HCT116 (cell line): Measurements from ENCODE around the gene ASB12. TPM values are rescaled to one million over a fixed set of nuclear protein-coding genes. Genes with fewer than 3 reads are reported as not detected.
A peak's percentile ranks its signal among the peaks of the same experiment; 100 is the strongest.

Source experiments
- ATAC-seq: fragments of 200-7000 bp; cut with Tn5 transposase; 2 replicates; pipeline ENCODE4 v1.9.1; 2020; ENCODE audit warnings: mild to moderate bottlenecking, moderate library complexity
- Bru-seq: library from RNA; stranded (reverse); fragments of 400-500 nt; gene quantifications from one replicate; lab custom pipeline; 2021; lab: Mats Ljungman, UMichigan
- BruChase-seq, 2 experiments: library from RNA; stranded (reverse); fragments of 400-500 nt; gene quantifications; one replicate each; lab custom pipeline; 2021; lab: Mats Ljungman, UMichigan
- BruUV-seq: library from RNA; stranded (reverse); fragments of 400-500 nt; replicated peaks from 2 replicates; lab custom pipeline; 2021; lab: Mats Ljungman, UMichigan
- CTCF ChIA-PET: fragments of 300-600 bp; sonication (Branson Sonifier 250); formaldehyde crosslinking; loops from one replicate; lab custom pipeline; 2021; ENCODE audit warnings: antibody characterized with exemption; lab: Charles Lee
- POLR2A ChIA-PET: fragments of 300-600, 350-600 bp; sonication (Branson Sonifier 250); formaldehyde crosslinking; loops from one replicate; lab custom pipeline; 2021; ENCODE audit warnings: antibody characterized with exemption; lab: Charles Lee
- RAD21 ChIA-PET, 2 experiments: fragments of 300-600 bp; sonication (Branson Sonifier 250); formaldehyde crosslinking; loops; one replicate each; lab custom pipeline; 2023; ENCODE audit warnings: low total read pairs in 2 of 2; ENCODE audit not compliant: uncharacterized antibody in 2 of 2, unreplicated experiment in 2 of 2, low non-redundant PET in 1 of 2; lab: Charles Lee
- DNase-seq: peaks from one replicate; pipeline ENCODE4 v3.0.0-alpha.2; 2010; ENCODE audit warnings: low read depth, low spot score
- H2AFZ ChIP-seq: fragments of 200-600 bp; shearing (Covaris generic), sonication (generic); 2 replicates; pipeline ENCODE4 v1.6.1; 2017; ENCODE audit warnings: low read depth, mixed run types, mixed read lengths, antibody characterized with exemption, low read length; ENCODE audit not compliant: poor library complexity, severe bottlenecking
- H3K27ac ChIP-seq: 2 replicates; pipeline ENCODE4 v1.5.1; 2012; ENCODE audit warnings: low read depth, low read length
- H3K27me3 ChIP-seq: fragments of 200-600 bp; sonication (generic); 2 replicates; pipeline ENCODE4 v1.6.1; 2016; ENCODE audit warnings: mixed run types, low read length, mixed read lengths; ENCODE audit not compliant: insufficient read depth
- H3K36me3 ChIP-seq, 2 experiments: fragments of 200-500 bp in 1 of 2; fragments of 200-600 bp in 1 of 2; sonication (Bioruptor generic) in 1 of 2; sonication (generic) in 1 of 2; 2 replicates each; pipeline versions ENCODE4 v1.5.1 to v1.6.1; 2014 to 2016; ENCODE audit warnings: low read length in 2 of 2, inconsistent platforms in 1 of 2, mixed read lengths in 1 of 2, mixed run types in 1 of 2; ENCODE audit not compliant: insufficient read depth in 2 of 2, control insufficient read depth in 1 of 2
- H3K4me1 ChIP-seq, 2 experiments: fragments of 200-600 bp in 1 of 2; sonication (generic) in 1 of 2; 2 replicates each; pipeline versions ENCODE4 v1.5.1 to v1.6.1; 2012 to 2017; ENCODE audit warnings: low read length in 2 of 2, inconsistent platforms in 1 of 2, mild to moderate bottlenecking in 1 of 2, mixed read lengths in 1 of 2, mixed run types in 1 of 2, moderate library complexity in 1 of 2; ENCODE audit not compliant: insufficient read depth in 2 of 2, control insufficient read depth in 1 of 2
- H3K4me2 ChIP-seq: fragments of 200-600 bp; sonication (generic); 2 replicates; pipeline ENCODE4 v1.6.1; 2017; ENCODE audit warnings: mixed run types, low read length, mixed read lengths
- H3K4me3 ChIP-seq, 2 experiments: fragments of 200-600 bp in 1 of 2; sonication (generic) in 1 of 2; replicated peaks in 1 of 2; 2 replicates each; pipeline ENCODE4 v1.5.1; 2011 to 2016; ENCODE audit warnings: low read length in 2 of 2, control low read depth in 1 of 2, low read depth in 1 of 2, mild to moderate bottlenecking in 1 of 2, mixed read lengths in 1 of 2, mixed run types in 1 of 2
- H3K79me2 ChIP-seq: fragments of 200-600 bp; sonication (generic); 2 replicates; pipeline ENCODE4 v1.6.1; 2017; ENCODE audit warnings: mild to moderate bottlenecking, mixed run types, low read length, moderate library complexity, mixed read lengths; ENCODE audit not compliant: insufficient read depth
- H3K9ac ChIP-seq: fragments of 200-600 bp; sonication (generic); 2 replicates; pipeline ENCODE4 v1.6.1; 2016; ENCODE audit warnings: low read length, mixed read lengths
- H3K9me2 ChIP-seq: fragments of 200-600 bp; sonication (generic), shearing (Covaris generic); 2 replicates; pipeline ENCODE4 v1.6.1; 2017; ENCODE audit warnings: mixed run types, mild to moderate bottlenecking, moderate library complexity; ENCODE audit not compliant: insufficient read depth
- H3K9me3 ChIP-seq, 2 experiments: fragments of 200-500 bp in 1 of 2; fragments of 200-600 bp in 1 of 2; sonication (Bioruptor generic) in 1 of 2; sonication (generic) in 1 of 2; 2 replicates each; pipeline ENCODE4 v1.6.1; 2014 to 2017; ENCODE audit warnings: low read length in 2 of 2, mixed read lengths in 2 of 2, inconsistent platforms in 1 of 2, low read depth in 1 of 2, mild to moderate bottlenecking in 1 of 2, mixed run types in 1 of 2, moderate library complexity in 1 of 2; ENCODE audit not compliant: control insufficient read depth in 1 of 2, insufficient read depth in 1 of 2
- H4K20me1 ChIP-seq: fragments of 200-600 bp; sonication (generic), shearing (Covaris generic); 2 replicates; pipeline ENCODE4 v1.6.1; 2017; ENCODE audit warnings: mixed run types, mild to moderate bottlenecking, moderate library complexity; ENCODE audit not compliant: insufficient read depth
- CBX3 ChIP-seq: IDR thresholded peaks from 2 replicates; pipeline ENCODE4 v1.6.1; 2012; ENCODE audit warnings: low read depth
- EZH2 ChIP-seq: fragments of 200-600 bp; sonication (generic); IDR thresholded peaks from 2 replicates; pipeline ENCODE4 v1.6.1; 2017; ENCODE audit warnings: antibody characterized with exemption, mixed run types
- EZH2phosphoT487 ChIP-seq: fragments of 200-600 bp; IDR thresholded peaks from 2 replicates; pipeline ENCODE4 v1.6.1; 2018; ENCODE audit warnings: antibody characterized with exemption, borderline replicate concordance
- FOSL1 ChIP-seq: IDR thresholded peaks from 2 replicates; pipeline ENCODE4 v1.6.1; 2012; ENCODE audit warnings: low read depth
- POLR2AphosphoS5 ChIP-seq: IDR thresholded peaks from 2 replicates; pipeline ENCODE4 v1.6.1; 2011; ENCODE audit warnings: mild to moderate bottlenecking, low read depth, low read length, moderate library complexity
- SRF ChIP-seq: IDR thresholded peaks from 2 replicates; pipeline ENCODE4 v1.6.1; 2012; ENCODE audit warnings: low read depth
- TCF7L2 ChIP-seq: IDR thresholded peaks from 2 replicates; pipeline ENCODE4 v1.7.0; 2011; ENCODE audit warnings: borderline replicate concordance, inconsistent platforms; ENCODE audit not compliant: insufficient read depth, insufficient read length; ENCODE audit errors: extremely low read depth
- ZNF274 ChIP-seq: fragments of 200-500 bp; sonication (Bioruptor generic); IDR thresholded peaks from 2 replicates; pipeline ENCODE4 v1.6.1; 2014; ENCODE audit warnings: mild to moderate bottlenecking, low read depth, low read length, inconsistent platforms
- intact Hi-C: fragments of 100-400 bp; cut with micrococcal nuclease; formaldehyde crosslinking; loops from 2 replicates; pipeline ENCODE4 v1.10.0; 2022
- long read RNA-seq: library from polyadenylated mRNA; unstranded; transcript quantifications from one replicate; pipeline ENCODE4 v2.0.0, GENCODE V29; 2021; ENCODE audit not compliant: unreplicated experiment
- polyA plus RNA-seq: library from polyadenylated mRNA; unstranded; fragments of >200 nt; gene quantifications from 2 replicates; pipeline ENCODE4 v1.2.1, GENCODE V29; 2012; ENCODE audit warnings: missing spikeins
- total RNA-seq: library from RNA; stranded (reverse); gene quantifications from one replicate; pipeline ENCODE4 v1.2.1, GENCODE V29; 2021; ENCODE audit not compliant: unreplicated experiment
- TF ChIP-seq, protein P1 (sequence below), 3 experiments: fragments of 200-600 bp in 1 of 3; sonication (generic) in 1 of 3; IDR thresholded peaks in 2 of 3; conservative IDR thresholded peaks in 1 of 3; 2 replicates each; pipeline ENCODE4 v1.5.1; 2012 to 2017; ENCODE audit warnings: low read depth in 2 of 3, low read length in 2 of 3, antibody characterized with exemption in 1 of 3, borderline replicate concordance in 1 of 3, control low read depth in 1 of 3, mild to moderate bottlenecking in 1 of 3, mixed read lengths in 1 of 3, mixed run types in 1 of 3, moderate library complexity in 1 of 3; ENCODE audit not compliant: insufficient read depth in 1 of 3
- TF ChIP-seq, protein P2 (sequence below): IDR thresholded peaks from 2 replicates; pipeline ENCODE4 v1.6.1; 2012
- TF ChIP-seq, protein P3 (sequence below): IDR thresholded peaks from 2 replicates; pipeline ENCODE4 v1.6.1; 2011; ENCODE audit warnings: mild to moderate bottlenecking, low read length, moderate library complexity; ENCODE audit not compliant: insufficient replicate concordance; ENCODE audit errors: extremely low read depth
- TF ChIP-seq, protein P4 (sequence below): IDR thresholded peaks from 2 replicates; pipeline ENCODE4 v1.6.1; 2012

Gene ASB12, protein sequence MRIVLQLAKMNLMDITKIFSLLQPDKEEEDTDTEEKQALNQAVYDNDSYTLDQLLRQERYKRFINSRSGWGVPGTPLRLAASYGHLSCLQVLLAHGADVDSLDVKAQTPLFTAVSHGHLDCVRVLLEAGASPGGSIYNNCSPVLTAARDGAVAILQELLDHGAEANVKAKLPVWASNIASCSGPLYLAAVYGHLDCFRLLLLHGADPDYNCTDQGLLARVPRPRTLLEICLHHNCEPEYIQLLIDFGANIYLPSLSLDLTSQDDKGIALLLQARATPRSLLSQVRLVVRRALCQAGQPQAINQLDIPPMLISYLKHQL
- total RNA-seq, result not detected
- polyA plus RNA-seq, result 0.10 and 0.25 TPM in 2 replicates
- Bru-seq, nascent RNA, result percentile 18 among the genes with signal in this experiment
- percentile 19 among the genes with signal in this experiment for BruChase-seq, experiment 1, labeled RNA remaining after a 6-hour chase
- percentile 19 among the genes with signal in this experiment for BruChase-seq, experiment 2, labeled RNA remaining after a 2-hour chase
- long read RNA-seq, result 0 reads

DNA sequence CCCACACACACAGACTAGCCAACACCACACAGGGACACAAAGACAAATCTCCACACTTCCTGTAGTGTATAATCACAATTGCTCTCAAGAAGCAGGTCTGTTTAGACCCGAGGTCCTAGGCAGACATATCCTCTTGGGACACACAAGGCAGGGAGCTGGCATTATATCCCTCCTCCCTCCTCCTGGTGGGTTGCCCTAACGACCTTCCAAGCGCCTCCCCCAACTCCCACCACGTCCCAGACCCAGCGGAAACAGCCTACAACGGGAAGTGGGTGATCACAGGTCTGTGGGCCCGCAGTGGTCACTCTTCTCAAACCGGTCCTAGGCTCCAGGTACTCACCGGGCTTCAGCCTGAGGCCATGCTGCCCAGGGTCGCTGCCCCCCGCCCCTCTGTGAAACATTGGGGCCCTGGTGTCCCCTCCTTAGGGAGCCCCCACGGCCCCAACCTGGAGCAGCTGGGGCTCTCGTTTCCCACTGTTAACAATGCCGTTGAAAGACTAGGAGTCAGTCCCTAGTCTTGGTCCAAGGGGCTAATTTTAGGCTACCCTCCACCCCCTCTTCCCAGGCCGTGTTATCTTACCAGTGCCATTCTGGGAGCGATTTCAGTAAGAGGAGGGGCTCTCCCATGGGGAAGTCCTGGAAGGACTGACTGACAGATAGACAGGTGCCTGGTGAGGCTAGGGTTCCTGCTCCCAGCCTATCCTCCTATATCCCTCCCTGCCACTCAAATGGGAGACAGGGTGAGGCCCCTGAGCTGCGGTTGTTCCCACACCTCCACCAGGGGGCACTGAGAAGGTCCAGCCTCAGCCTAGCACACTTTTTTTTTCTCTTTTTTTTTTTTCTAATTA, at the start of gene ASB12:
TSS of gene ASB12 (minus strand) at position 485 of the 848 bp plus-strand sequence. CDS start 4,957 bp downstream, outside the sequence.
- no peak within 1 kb of the TSS for H3K4me2 ChIP-seq
- H3K27ac ChIP-seq, result no peak within 1 kb of the TSS
- H3K9me2 ChIP-seq, result no peaks in the 10 kb centered on the region
- H2AFZ ChIP-seq, result no peak within 1 kb of the TSS
- BruUV-seq, result no TSS peak
- H3K4me3 ChIP-seq, result no peak within 1 kb of the TSS
- H3K27me3 ChIP-seq, result no peaks in the 10 kb centered on the region
- H3K9me3 ChIP-seq, result no peaks in the 10 kb centered on the region
- no peaks in the 10 kb centered on the region for H4K20me1 ChIP-seq
- H3K79me2 ChIP-seq, result no peaks in the 10 kb centered on the region
- no peak for DNase-seq
- POLR2A ChIA-PET, result no interaction called here
- CTCF ChIA-PET, result no interaction called here
- TF ChIP-seq TCF7L2 (no peak), EZH2 (no peak), POLR2AphosphoS5 (no peak), CBX3 (no peak), EZH2phosphoT487 (no peak), FOSL1 (no peak), ZNF274 (no peak), SRF (no peak)
- TF ChIP-seq, protein P1, sequence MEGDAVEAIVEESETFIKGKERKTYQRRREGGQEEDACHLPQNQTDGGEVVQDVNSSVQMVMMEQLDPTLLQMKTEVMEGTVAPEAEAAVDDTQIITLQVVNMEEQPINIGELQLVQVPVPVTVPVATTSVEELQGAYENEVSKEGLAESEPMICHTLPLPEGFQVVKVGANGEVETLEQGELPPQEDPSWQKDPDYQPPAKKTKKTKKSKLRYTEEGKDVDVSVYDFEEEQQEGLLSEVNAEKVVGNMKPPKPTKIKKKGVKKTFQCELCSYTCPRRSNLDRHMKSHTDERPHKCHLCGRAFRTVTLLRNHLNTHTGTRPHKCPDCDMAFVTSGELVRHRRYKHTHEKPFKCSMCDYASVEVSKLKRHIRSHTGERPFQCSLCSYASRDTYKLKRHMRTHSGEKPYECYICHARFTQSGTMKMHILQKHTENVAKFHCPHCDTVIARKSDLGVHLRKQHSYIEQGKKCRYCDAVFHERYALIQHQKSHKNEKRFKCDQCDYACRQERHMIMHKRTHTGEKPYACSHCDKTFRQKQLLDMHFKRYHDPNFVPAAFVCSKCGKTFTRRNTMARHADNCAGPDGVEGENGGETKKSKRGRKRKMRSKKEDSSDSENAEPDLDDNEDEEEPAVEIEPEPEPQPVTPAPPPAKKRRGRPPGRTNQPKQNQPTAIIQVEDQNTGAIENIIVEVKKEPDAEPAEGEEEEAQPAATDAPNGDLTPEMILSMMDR (IDR thresholded peaks at IDR 0.05 in 2 of 3, conservative IDR thresholded peaks at IDR 0.05 in 1 of 3; ENCODE audit: borderline replicate concordance in 1 of 3, insufficient read depth in 1 of 3, low read depth in 2 of 3, low read length in 2 of 3), result no peak; a peak in 1 of 6 replicates
- TF ChIP-seq, protein P2, sequence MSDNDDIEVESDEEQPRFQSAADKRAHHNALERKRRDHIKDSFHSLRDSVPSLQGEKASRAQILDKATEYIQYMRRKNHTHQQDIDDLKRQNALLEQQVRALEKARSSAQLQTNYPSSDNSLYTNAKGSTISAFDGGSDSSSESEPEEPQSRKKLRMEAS, result no peak
- TF ChIP-seq, protein P3, sequence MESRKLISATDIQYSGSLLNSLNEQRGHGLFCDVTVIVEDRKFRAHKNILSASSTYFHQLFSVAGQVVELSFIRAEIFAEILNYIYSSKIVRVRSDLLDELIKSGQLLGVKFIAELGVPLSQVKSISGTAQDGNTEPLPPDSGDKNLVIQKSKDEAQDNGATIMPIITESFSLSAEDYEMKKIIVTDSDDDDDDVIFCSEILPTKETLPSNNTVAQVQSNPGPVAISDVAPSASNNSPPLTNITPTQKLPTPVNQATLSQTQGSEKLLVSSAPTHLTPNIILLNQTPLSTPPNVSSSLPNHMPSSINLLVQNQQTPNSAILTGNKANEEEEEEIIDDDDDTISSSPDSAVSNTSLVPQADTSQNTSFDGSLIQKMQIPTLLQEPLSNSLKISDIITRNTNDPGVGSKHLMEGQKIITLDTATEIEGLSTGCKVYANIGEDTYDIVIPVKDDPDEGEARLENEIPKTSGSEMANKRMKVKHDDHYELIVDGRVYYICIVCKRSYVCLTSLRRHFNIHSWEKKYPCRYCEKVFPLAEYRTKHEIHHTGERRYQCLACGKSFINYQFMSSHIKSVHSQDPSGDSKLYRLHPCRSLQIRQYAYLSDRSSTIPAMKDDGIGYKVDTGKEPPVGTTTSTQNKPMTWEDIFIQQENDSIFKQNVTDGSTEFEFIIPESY, result no peak
- TF ChIP-seq, protein P4, sequence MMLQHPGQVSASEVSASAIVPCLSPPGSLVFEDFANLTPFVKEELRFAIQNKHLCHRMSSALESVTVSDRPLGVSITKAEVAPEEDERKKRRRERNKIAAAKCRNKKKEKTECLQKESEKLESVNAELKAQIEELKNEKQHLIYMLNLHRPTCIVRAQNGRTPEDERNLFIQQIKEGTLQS, result no peak
- TF ChIP-seq, all 23 proteins: peak for 0
- Histone ChIP-seq H3K4me1 (no peaks in the 10 kb centered on the region), H3K9ac (no peak within 1 kb of the TSS), H3K36me3 (no peaks in the 10 kb centered on the region)
- RAD21 ChIA-PET, result no interaction called here
- peak; percentile 57; the same call in 1 of the 2 replicates for ATAC-seq
- intact Hi-C loops, result no loop called here
